WTC11 (cell line): ENCODE results near the gene GALNT4. TPM values are rescaled to one million over a fixed set of nuclear protein-coding genes. Genes with fewer than 3 reads are reported as not detected.

Experiments used
- ATAC-seq: fragments of 200-7000 bp; cut with Tn5 transposase; 2 replicates; pipeline ENCODE4 v1.10.0; 2021; ENCODE audit warnings: mild to moderate bottlenecking, moderate library complexity
- CTCF ChIA-PET: fragments of 300-600 bp; sonication (Branson Sonifier 250); formaldehyde crosslinking; loops from one replicate; lab custom pipeline; 2021; ENCODE audit warnings: antibody characterized with exemption; lab: Charles Lee
- POLR2A ChIA-PET: fragments of 350-600 bp; sonication (Branson Sonifier 250); formaldehyde crosslinking; loops from one replicate; lab custom pipeline; 2021; ENCODE audit warnings: antibody characterized with exemption; lab: Charles Lee
- DNase-seq: peaks from one replicate; pipeline ENCODE4 v3.0.0; 2021; ENCODE audit warnings: low spot score
- H3K27ac Mint-ChIP-seq: 2 replicates; pipeline ENCODE4 v1.8.0; 2021; ENCODE audit warnings: mixed read lengths
- H3K27me3 Mint-ChIP-seq: 2 replicates; pipeline ENCODE4 v1.8.0; 2021; ENCODE audit warnings: low read depth, mild to moderate bottlenecking, moderate library complexity, mixed read lengths
- H3K36me3 Mint-ChIP-seq: 2 replicates; pipeline ENCODE4 v1.8.0; 2021; ENCODE audit warnings: mixed read lengths
- H3K4me1 Mint-ChIP-seq: 2 replicates; pipeline ENCODE4 v1.8.0; 2022; ENCODE audit warnings: mixed read lengths
- H3K4me3 Mint-ChIP-seq: 2 replicates; pipeline ENCODE4 v1.8.0; 2021; ENCODE audit warnings: mild to moderate bottlenecking, moderate library complexity, mixed read lengths
- H3K9me3 Mint-ChIP-seq: 2 replicates; pipeline ENCODE4 v1.8.0; 2021; ENCODE audit warnings: mixed read lengths
- ARID4B ChIP-seq: sonication (generic); formaldehyde crosslinking; IDR thresholded peaks from 2 replicates; pipeline ENCODE4 v1.8.0; 2023; ENCODE audit warnings: missing genetic modification reagents, mild to moderate bottlenecking, borderline replicate concordance
- ATF3 ChIP-seq: sonication (generic); formaldehyde crosslinking; conservative IDR thresholded peaks from 2 replicates; pipeline ENCODE4 v1.8.1; 2022; ENCODE audit warnings: mild to moderate bottlenecking, missing genetic modification reagents
- CDX4 ChIP-seq: fragments of 250-450 bp; sonication (Bioruptor Pico); IDR thresholded peaks from 2 replicates; pipeline ENCODE4 v1.9.0; 2021; ENCODE audit warnings: moderate library complexity, mild to moderate bottlenecking, inconsistent platforms, borderline replicate concordance
- E2F4 ChIP-seq: sonication (generic); formaldehyde crosslinking; IDR thresholded peaks from 2 replicates; pipeline ENCODE4 v1.8.1; 2022; ENCODE audit warnings: low read depth, mild to moderate bottlenecking, moderate library complexity, missing genetic modification reagents, borderline replicate concordance
- ESRRA ChIP-seq: sonication (generic); formaldehyde crosslinking; IDR thresholded peaks from 2 replicates; pipeline ENCODE4 v1.8.1; 2022; ENCODE audit warnings: mild to moderate bottlenecking, missing genetic modification reagents, borderline replicate concordance
- ETV6 ChIP-seq: sonication (generic); formaldehyde crosslinking; IDR thresholded peaks from 2 replicates; pipeline ENCODE4 v1.8.1; 2022; ENCODE audit warnings: mild to moderate bottlenecking, missing genetic modification reagents
- GABPB1 ChIP-seq: sonication (generic); formaldehyde crosslinking; IDR thresholded peaks from 2 replicates; pipeline ENCODE4 v1.8.1; 2023; ENCODE audit warnings: mild to moderate bottlenecking, missing genetic modification reagents
- IRF1 ChIP-seq: sonication (generic); formaldehyde crosslinking; IDR thresholded peaks from 2 replicates; pipeline ENCODE4 v1.8.0; 2023; ENCODE audit warnings: missing genetic modification reagents
- MLX ChIP-seq: sonication (generic); formaldehyde crosslinking; IDR thresholded peaks from 2 replicates; pipeline ENCODE4 v1.8.1; 2023; ENCODE audit warnings: mild to moderate bottlenecking, missing genetic modification reagents, moderate library complexity
- MYBL2 ChIP-seq: sonication (generic); formaldehyde crosslinking; IDR thresholded peaks from 2 replicates; pipeline ENCODE4 v1.8.1; 2023; ENCODE audit warnings: mild to moderate bottlenecking, moderate library complexity, missing genetic modification reagents
- NFATC4 ChIP-seq: fragments of 250-450 bp; sonication (Bioruptor Pico); IDR thresholded peaks from 2 replicates; pipeline ENCODE4 v1.9.0; 2021; ENCODE audit warnings: mild to moderate bottlenecking
- NR1H2 ChIP-seq: sonication (generic); formaldehyde crosslinking; IDR thresholded peaks from 2 replicates; pipeline ENCODE4 v1.9.0; 2021; ENCODE audit warnings: mild to moderate bottlenecking, moderate library complexity, missing genetic modification reagents
- RORB ChIP-seq: fragments of 250-450 bp; sonication (Bioruptor Pico); IDR thresholded peaks from 2 replicates; pipeline ENCODE4 v1.9.0; 2021; ENCODE audit warnings: mild to moderate bottlenecking
- SMAD3 ChIP-seq: sonication (generic); formaldehyde crosslinking; IDR thresholded peaks from 2 replicates; pipeline ENCODE4 v1.8.0; 2022; ENCODE audit warnings: missing genetic modification reagents, mild to moderate bottlenecking, borderline replicate concordance
- SOX15 ChIP-seq: fragments of 250-450 bp; sonication (Bioruptor Pico); IDR thresholded peaks from 2 replicates; pipeline ENCODE4 v1.9.0; 2021; ENCODE audit warnings: mild to moderate bottlenecking
- TCF7 ChIP-seq: sonication (generic); formaldehyde crosslinking; IDR thresholded peaks from 2 replicates; pipeline ENCODE4 v1.8.0; 2022; ENCODE audit warnings: mild to moderate bottlenecking, low read depth, missing genetic modification reagents, moderate library complexity
- TEAD1 ChIP-seq: sonication (generic); formaldehyde crosslinking; IDR thresholded peaks from 2 replicates; pipeline ENCODE4 v1.8.0; 2022; ENCODE audit warnings: mild to moderate bottlenecking, missing genetic modification reagents
- TEAD4 ChIP-seq: sonication (generic); formaldehyde crosslinking; IDR thresholded peaks from 2 replicates; pipeline ENCODE4 v1.8.0; 2022; ENCODE audit warnings: mild to moderate bottlenecking, missing genetic modification reagents
- TP53 ChIP-seq: sonication (generic); formaldehyde crosslinking; IDR thresholded peaks from 2 replicates; pipeline ENCODE4 v1.8.1; 2023; ENCODE audit warnings: mild to moderate bottlenecking, missing genetic modification reagents
- USF1 ChIP-seq: sonication (generic); formaldehyde crosslinking; IDR thresholded peaks from 2 replicates; pipeline ENCODE4 v1.8.0; 2022; ENCODE audit warnings: mild to moderate bottlenecking, missing genetic modification reagents
- ZBTB21 ChIP-seq: sonication (generic); formaldehyde crosslinking; IDR thresholded peaks from 2 replicates; pipeline ENCODE4 v1.8.1; 2023; ENCODE audit warnings: mild to moderate bottlenecking, missing genetic modification reagents, borderline replicate concordance
- ZBTB43 ChIP-seq: sonication (generic); formaldehyde crosslinking; IDR thresholded peaks from 2 replicates; pipeline ENCODE4 v1.8.1; 2023; ENCODE audit warnings: mild to moderate bottlenecking, missing genetic modification reagents
- ZNF121 ChIP-seq: sonication (generic); formaldehyde crosslinking; IDR thresholded peaks from 2 replicates; pipeline ENCODE4 v1.8.0; 2023; ENCODE audit warnings: missing genetic modification reagents
- ZNF138 ChIP-seq: sonication (generic); formaldehyde crosslinking; conservative IDR thresholded peaks from 2 replicates; pipeline ENCODE4 v1.8.1; 2022; ENCODE audit warnings: mild to moderate bottlenecking, moderate library complexity, missing genetic modification reagents
- ZNF317 ChIP-seq: sonication (generic); formaldehyde crosslinking; IDR thresholded peaks from 2 replicates; pipeline ENCODE4 v1.8.1; 2023; ENCODE audit warnings: low read depth, mild to moderate bottlenecking, moderate library complexity, missing genetic modification reagents, borderline replicate concordance
- total RNA-seq: library from RNA; stranded (reverse); gene quantifications from 3 replicates; pipeline ENCODE4 v1.2.3, GENCODE V29; 2021

GALNT4 gene
- total RNA-seq, 1 experiment from 2014 or later = 3.9 TPM

- no peak for TF ChIP-seq ZNF138 (CRISPR knock-in tag)
- no peak for TF ChIP-seq RORB (CRISPR knock-in tag)
- no peak for TF ChIP-seq USF1 (CRISPR knock-in tag)
- no peak for TF ChIP-seq NR1H2 (CRISPR knock-in tag)
- no peak for TF ChIP-seq ARID4B (CRISPR knock-in tag)
- TF ChIP-seq ETV6 (CRISPR knock-in tag) = no peak
- TF ChIP-seq ATF3 = no peak
- TF ChIP-seq ZNF121 = no peak
- no peak for TF ChIP-seq SMAD3 (CRISPR knock-in tag)
These were observed 21.6 kb upstream of the GALNT4 start (continued) for GRCh38 chr12:89546151-89546550.

GRCh38 chr12:89544681-89545184 is 20.1 kb upstream of the GALNT4 start:
- no peak overlapping the region for H3K27ac Mint-ChIP-seq
- H3K4me1 Mint-ChIP-seq = peaks cover 9% of the 10 kb centered on the region
- TF ChIP-seq CDX4 (CRISPR knock-in tag) (no peak), TCF7 (no peak), ZBTB21 (no peak), TEAD1 (no peak), ZBTB43 (CRISPR knock-in tag) (no peak), TP53 (CRISPR knock-in tag) (no peak), SOX15 (CRISPR knock-in tag) (no peak), ESRRA (no peak), MLX (no peak), ZNF121 (no peak), MYBL2 (CRISPR knock-in tag) (no peak), TEAD4 (CRISPR knock-in tag) (no peak), SMAD3 (CRISPR knock-in tag) (no peak), E2F4 (CRISPR knock-in tag) (no peak), IRF1 (CRISPR knock-in tag) (no peak), ZNF138 (CRISPR knock-in tag) (no peak), GABPB1 (CRISPR knock-in tag) (no peak), ZNF317 (CRISPR knock-in tag) (no peak), NFATC4 (CRISPR knock-in tag) (no peak)
- TF ChIP-seq, all 79 proteins: peak for 0
- POLR2A ChIA-PET = no interaction called here
- Mint-ChIP-seq H3K27me3 (no peaks in the 10 kb centered on the region), H3K36me3 (no peaks in the 10 kb centered on the region), H3K9me3 (no peaks in the 10 kb centered on the region), H3K4me3 (no peak overlapping the region)
- CTCF ChIA-PET = interaction anchor here (1.3 to 2.7 kb wide), 2 partner anchors 469 to 558 kb away, joined by 3 to 13 read pairs; no protein-coding TSS in a partner anchor
- DNase-seq = no peak
- peak; percentile 56 for ATAC-seq
